Brain microvascular endothelial cell (primary cell): ENCODE data around the gene SH3RF3.

Experiments
- DNase-seq: peaks from one replicate; pipeline ENCODE4 v3.0.0-alpha.2; 2020
- H3K27ac ChIP-seq: fragments of 250-450 bp; sonication (Bioruptor Pico); 2 replicates; pipeline ENCODE4 v1.5.1; 2020; ENCODE audit warnings: mild to moderate bottlenecking, moderate library complexity
- H3K27me3 ChIP-seq: fragments of 250-450 bp; sonication (Bioruptor Pico); replicated peaks from 2 replicates; pipeline ENCODE4 v1.5.1; 2020; ENCODE audit warnings: mild to moderate bottlenecking
- H3K36me3 ChIP-seq: fragments of 250-450 bp; sonication (Bioruptor Pico); replicated peaks from 2 replicates; pipeline ENCODE4 v1.5.1; 2020; ENCODE audit warnings: mild to moderate bottlenecking
- H3K4me3 ChIP-seq: 2 replicates; pipeline ENCODE4 v1.5.1; 2011; ENCODE audit warnings: low read depth, mild to moderate bottlenecking, control low read depth, low read length, moderate library complexity
- in situ Hi-C: cut with HindIII; loops from 2 replicates; pipeline ENCODE4 v1.10.0; 2017; ENCODE audit warnings: low sequenced_read_pairs, low pct_ligation_motif_present
- TF ChIP-seq, protein P1 (sequence below): IDR thresholded peaks from 2 replicates; pipeline ENCODE4 v1.5.1; 2011; ENCODE audit warnings: low read depth, mild to moderate bottlenecking, moderate library complexity, low read length, control low read depth, inconsistent platforms; ENCODE audit errors: missing control alignments

Gene SH3RF3

GRCh38 chr2:109232909-109233308 is 103.9 kb downstream of the SH3RF3 start:
- in situ Hi-C loops, result no loop called here
- H3K27me3 ChIP-seq, result peaks cover 18% of the 10 kb centered on the region
- TF ChIP-seq, protein P1, sequence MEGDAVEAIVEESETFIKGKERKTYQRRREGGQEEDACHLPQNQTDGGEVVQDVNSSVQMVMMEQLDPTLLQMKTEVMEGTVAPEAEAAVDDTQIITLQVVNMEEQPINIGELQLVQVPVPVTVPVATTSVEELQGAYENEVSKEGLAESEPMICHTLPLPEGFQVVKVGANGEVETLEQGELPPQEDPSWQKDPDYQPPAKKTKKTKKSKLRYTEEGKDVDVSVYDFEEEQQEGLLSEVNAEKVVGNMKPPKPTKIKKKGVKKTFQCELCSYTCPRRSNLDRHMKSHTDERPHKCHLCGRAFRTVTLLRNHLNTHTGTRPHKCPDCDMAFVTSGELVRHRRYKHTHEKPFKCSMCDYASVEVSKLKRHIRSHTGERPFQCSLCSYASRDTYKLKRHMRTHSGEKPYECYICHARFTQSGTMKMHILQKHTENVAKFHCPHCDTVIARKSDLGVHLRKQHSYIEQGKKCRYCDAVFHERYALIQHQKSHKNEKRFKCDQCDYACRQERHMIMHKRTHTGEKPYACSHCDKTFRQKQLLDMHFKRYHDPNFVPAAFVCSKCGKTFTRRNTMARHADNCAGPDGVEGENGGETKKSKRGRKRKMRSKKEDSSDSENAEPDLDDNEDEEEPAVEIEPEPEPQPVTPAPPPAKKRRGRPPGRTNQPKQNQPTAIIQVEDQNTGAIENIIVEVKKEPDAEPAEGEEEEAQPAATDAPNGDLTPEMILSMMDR, result no peak
- no peak overlapping the region for H3K27ac ChIP-seq
- no peaks in the 10 kb centered on the region for H3K36me3 ChIP-seq
- no peak overlapping the region for H3K4me3 ChIP-seq
- no peak for DNase-seq

DNA sequence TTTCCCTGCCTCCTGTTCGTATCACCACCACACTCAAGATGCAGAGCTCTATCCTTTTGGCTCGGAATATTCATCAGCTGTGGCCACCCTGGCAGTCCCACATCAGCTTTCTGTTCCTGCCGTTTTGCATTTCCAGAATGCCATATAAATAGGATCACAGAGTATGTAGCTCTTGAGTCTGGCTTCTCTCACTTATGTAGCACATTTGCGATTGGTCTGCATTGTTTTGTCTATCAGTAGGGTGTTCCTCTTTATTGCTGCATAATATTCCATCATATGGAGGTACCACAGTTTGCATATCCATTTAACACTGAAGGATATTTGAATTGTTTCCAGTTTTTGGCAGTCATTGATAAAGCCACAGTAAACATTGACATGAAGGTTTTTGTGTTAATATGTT is 104.6 kb downstream of the SH3RF3 start:
- Histone ChIP-seq H3K27me3 (peaks cover 18% of the 10 kb centered on the region), H3K4me3 (no peak overlapping the region), H3K36me3 (no peaks in the 10 kb centered on the region), H3K27ac (no peak overlapping the region)
- no peak for DNase-seq
- TF ChIP-seq, protein P1, result no peak
- in situ Hi-C loops, result no loop called here

GRCh38 chr2:109234355-109234754 is 105.3 kb downstream of the SH3RF3 start:
- Histone ChIP-seq H3K4me3 (no peak overlapping the region), H3K36me3 (no peaks in the 10 kb centered on the region), H3K27ac (no peak overlapping the region), H3K27me3 (peaks cover 16% of the 10 kb centered on the region)
- DNase-seq, result no peak
- in situ Hi-C loops, result no loop called here
- TF ChIP-seq, protein P1, result no peak

DNA sequence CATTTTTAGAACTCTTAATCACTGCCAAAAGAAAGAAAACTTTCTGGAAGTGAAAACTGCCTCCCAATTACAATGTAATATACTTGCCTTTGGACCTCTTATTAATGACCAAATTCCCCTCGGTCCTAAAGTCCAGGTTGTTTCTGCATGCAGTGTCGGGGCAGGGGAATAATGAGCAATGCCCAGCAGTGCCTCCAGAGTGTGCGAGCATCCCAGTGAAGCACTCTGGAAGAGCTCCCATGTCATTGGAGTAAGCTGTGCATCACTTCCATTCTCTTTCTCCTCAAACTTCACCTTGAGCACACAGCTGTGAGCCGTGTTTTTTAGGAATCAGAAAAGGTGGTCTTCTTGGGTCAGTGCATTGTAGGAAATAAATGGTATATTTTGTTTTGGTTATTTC is 107.1 kb downstream of the SH3RF3 start:
- TF ChIP-seq, protein P1, result no peak
- Histone ChIP-seq H3K36me3 (no peaks in the 10 kb centered on the region), H3K4me3 (no peak overlapping the region), H3K27ac (no peak overlapping the region), H3K27me3 (peaks cover 15% of the 10 kb centered on the region)
- no peak for DNase-seq
- in situ Hi-C loops, result no loop called here

GRCh38 chr2:109237792-109238191 is 108.8 kb downstream of the SH3RF3 start:
- H3K27ac ChIP-seq, result no peak overlapping the region
- in situ Hi-C loops, result no loop called here
- TF ChIP-seq, protein P1, result no peak

GRCh38 chr2:109238580-109238979 is 109.6 kb downstream of the SH3RF3 start:
- DNase-seq, result peak; percentile 68
- Histone ChIP-seq H3K4me3 (no peak overlapping the region), H3K27me3 (peaks cover 2% of the 10 kb centered on the region), H3K36me3 (no peaks in the 10 kb centered on the region), H3K27ac (no peak overlapping the region)
- TF ChIP-seq, protein P1, result no peak
- in situ Hi-C loops, result no loop called here

More at GRCh38 chr2:109237792-109238191, 108.8 kb downstream of the SH3RF3 start:
- H3K4me3 ChIP-seq, result no peak overlapping the region
- H3K27me3 ChIP-seq, result peaks cover 4% of the 10 kb centered on the region
- DNase-seq, result no peak
- no peaks in the 10 kb centered on the region for H3K36me3 ChIP-seq
